Neural cell (in vitro differentiated cells): ENCODE data around the gene PCTP. TPM values are rescaled to one million over a fixed set of nuclear protein-coding genes. Genes with fewer than 3 reads are reported as not detected.

Experiments
- H2AFZ ChIP-seq: fragments of 200-600, 300-800 bp; sonication (generic), shearing (Covaris generic); 2 replicates; pipeline ENCODE4 v1.6.0; 2014; ENCODE audit warnings: low read depth, mild to moderate bottlenecking, antibody characterized with exemption, low read length, moderate library complexity
- H3F3A ChIP-seq: fragments of 200-600 bp; shearing (Covaris generic); 2 replicates; pipeline ENCODE4 v1.6.1; 2016; ENCODE audit warnings: mild to moderate bottlenecking, moderate library complexity, mixed read lengths, antibody characterized with exemption, low read length; ENCODE audit not compliant: insufficient read depth, poor library complexity, severe bottlenecking
- H3K27ac ChIP-seq: fragments of 200-600, 300-800 bp; sonication (generic), shearing (Covaris generic); 2 replicates; pipeline ENCODE4 v1.5.1; 2014; ENCODE audit warnings: mild to moderate bottlenecking, low read length, moderate library complexity
- H3K27me3 ChIP-seq: fragments of 300-800, 200-600 bp; sonication (generic), shearing (Covaris generic); 2 replicates; pipeline ENCODE4 v1.6.0; 2014; ENCODE audit warnings: mild to moderate bottlenecking, low read depth, low read length, moderate library complexity; ENCODE audit not compliant: insufficient read depth
- H3K36me3 ChIP-seq: fragments of 300-800, 200-600 bp; sonication (generic), shearing (Covaris generic); 2 replicates; pipeline ENCODE4 v1.5.1; 2014; ENCODE audit warnings: mild to moderate bottlenecking, antibody characterized with exemption, low read length, moderate library complexity; ENCODE audit not compliant: insufficient read depth
- H3K4me2 ChIP-seq: fragments of 300-800, 200-600 bp; sonication (generic), shearing (Covaris generic); 2 replicates; pipeline ENCODE4 v1.6.0; 2014; ENCODE audit warnings: mild to moderate bottlenecking, low read length
- H3K4me3 ChIP-seq: fragments of 300-800, 200-600 bp; sonication (generic), shearing (Covaris generic); 2 replicates; pipeline ENCODE4 v1.5.1; 2014; ENCODE audit warnings: mild to moderate bottlenecking, low read length, moderate library complexity
- H3K79me2 ChIP-seq: fragments of 200-600 bp; shearing (Covaris generic); replicated peaks from 2 replicates; pipeline ENCODE4 v1.6.0; 2014; ENCODE audit warnings: mild to moderate bottlenecking, low read length, moderate library complexity; ENCODE audit not compliant: insufficient read depth
- H3K9ac ChIP-seq: fragments of 300-800, 200-600 bp; sonication (generic), shearing (Covaris generic); 2 replicates; pipeline ENCODE4 v1.6.1; 2016; ENCODE audit warnings: mild to moderate bottlenecking, low read length, mixed read lengths
- H3K9me2 ChIP-seq: fragments of 200-600 bp; shearing (Covaris generic); 2 replicates; pipeline ENCODE4 v1.6.1; 2016; ENCODE audit warnings: mild to moderate bottlenecking, low read length, mixed read lengths; ENCODE audit not compliant: insufficient read depth
- H3K9me3 ChIP-seq: fragments of 200-600, 300-800 bp; sonication (generic), shearing (Covaris generic); 2 replicates; pipeline ENCODE4 v1.6.1; 2016; ENCODE audit warnings: mild to moderate bottlenecking, mixed run types, low read length, moderate library complexity, mixed read lengths
- H4K20me1 ChIP-seq: fragments of 200-600 bp; shearing (Covaris generic); 2 replicates; pipeline ENCODE4 v1.6.1; 2016; ENCODE audit warnings: mild to moderate bottlenecking, mixed run types; ENCODE audit not compliant: insufficient read depth
- CTCF ChIP-seq: fragments of 450-650 bp; IDR thresholded peaks from 2 replicates; pipeline ENCODE4 v1.5.1; 2014; ENCODE audit warnings: antibody characterized with exemption, mild to moderate bottlenecking, moderate library complexity; ENCODE audit not compliant: poor library complexity, severe bottlenecking
- EP300 ChIP-seq: fragments of 450-650 bp; conservative IDR thresholded peaks from 2 replicates; pipeline ENCODE4 v1.6.1; 2014; ENCODE audit warnings: antibody characterized with exemption, mild to moderate bottlenecking, moderate library complexity; ENCODE audit not compliant: poor library complexity, severe bottlenecking
- EZH2 ChIP-seq: fragments of 200-600, 300-800 bp; shearing (Covaris generic), sonication (generic); IDR thresholded peaks from 2 replicates; pipeline ENCODE4 v1.6.1; 2014; ENCODE audit warnings: antibody characterized with exemption, low read length, borderline replicate concordance, mild to moderate bottlenecking; ENCODE audit not compliant: insufficient read depth, poor library complexity, severe bottlenecking
- MXI1 ChIP-seq: fragments of 450-650 bp; conservative IDR thresholded peaks from 2 replicates; pipeline ENCODE4 v1.6.1; 2014; ENCODE audit warnings: antibody characterized with exemption, mild to moderate bottlenecking; ENCODE audit not compliant: poor library complexity, severe bottlenecking
- POLR2AphosphoS5 ChIP-seq: IDR thresholded peaks from 2 replicates; pipeline ENCODE4 v1.6.1; 2012
- RAD21 ChIP-seq: fragments of 450-650 bp; conservative IDR thresholded peaks from 2 replicates; pipeline ENCODE4 v1.6.1; 2014; ENCODE audit warnings: antibody characterized with exemption, mild to moderate bottlenecking, moderate library complexity
- REST ChIP-seq: IDR thresholded peaks from 2 replicates; pipeline ENCODE4 v1.6.1; 2012; ENCODE audit warnings: borderline replicate concordance
- SMC3 ChIP-seq: fragments of 450-650 bp; conservative IDR thresholded peaks from 2 replicates; pipeline ENCODE4 v1.6.1; 2014; ENCODE audit warnings: antibody characterized with exemption, mild to moderate bottlenecking, moderate library complexity; ENCODE audit not compliant: poor library complexity
- TAF1 ChIP-seq: IDR thresholded peaks from 2 replicates; pipeline ENCODE4 v1.6.1; 2012; ENCODE audit warnings: low read depth
- polyA plus RNA-seq: library from polyadenylated mRNA; depleted of rRNA; stranded (reverse); fragments of >200 nt; gene quantifications from 2 replicates; pipeline ENCODE4 v1.2.3, GENCODE V29; 2014

Gene PCTP
- polyA plus RNA-seq, 1 donor from 2014 or later = 3.9 TPM

DNA sequence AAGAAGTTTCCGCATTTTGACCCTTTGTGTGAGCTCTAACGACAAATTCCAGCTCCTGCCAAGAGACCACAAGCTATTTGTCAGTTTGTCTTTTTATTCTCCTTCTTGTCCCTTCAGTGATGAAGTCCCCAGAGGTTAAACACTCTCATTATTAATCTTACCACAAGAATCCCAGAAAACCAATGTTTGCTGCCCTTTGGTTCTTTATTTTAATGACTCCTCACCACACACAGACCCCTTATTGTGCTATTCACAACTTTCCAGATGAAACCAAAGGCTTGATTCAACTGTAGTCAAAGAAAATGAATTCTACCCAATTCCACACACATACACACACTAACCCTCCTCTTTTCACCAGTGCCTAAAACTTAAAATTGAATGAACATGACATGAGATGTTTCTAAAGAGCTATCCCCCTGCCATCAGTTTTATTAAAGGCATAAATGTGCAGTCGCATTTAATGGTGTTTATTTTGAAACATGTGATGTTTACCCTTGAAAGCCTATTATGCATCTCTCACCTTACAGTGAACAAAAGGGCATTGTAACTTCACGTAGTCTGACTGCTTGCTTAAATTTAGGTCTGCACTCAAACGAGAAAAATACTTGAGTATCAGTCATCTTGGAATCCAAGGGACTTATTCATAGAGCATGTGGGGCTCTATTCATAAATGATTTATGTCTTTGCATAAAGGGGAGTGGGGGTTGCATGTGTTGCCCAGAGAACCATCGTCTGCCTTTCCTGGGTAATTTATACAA lies 44.1 kb downstream of the PCTP start:
- Histone ChIP-seq H3K79me2 (no peaks in the 10 kb centered on the region), H3K4me2 (no peak overlapping the region), H4K20me1 (no peaks in the 10 kb centered on the region), H3K9me3 (no peaks in the 10 kb centered on the region), H2AFZ (no peak overlapping the region), H3K27me3 (peaks cover 5% of the 10 kb centered on the region), H3K4me3 (no peak overlapping the region), H3K27ac (no peak overlapping the region), H3K9ac (no peak overlapping the region), H3K9me2 (no peaks in the 10 kb centered on the region), H3K36me3 (no peaks in the 10 kb centered on the region), H3F3A (no peaks in the 10 kb centered on the region)
- TF ChIP-seq REST = no peak
- no peak for TF ChIP-seq EZH2
- no peak for TF ChIP-seq RAD21
- TF ChIP-seq SMC3 = no peak
- no peak for TF ChIP-seq MXI1

- Histone ChIP-seq H3K4me3 (no peak overlapping the region), H3K9me2 (no peaks in the 10 kb centered on the region), H3K79me2 (no peaks in the 10 kb centered on the region), H3K4me2 (no peak overlapping the region), H4K20me1 (no peaks in the 10 kb centered on the region), H3K27me3 (no peaks in the 10 kb centered on the region), H2AFZ (no peak overlapping the region), H3F3A (no peaks in the 10 kb centered on the region), H3K9me3 (no peaks in the 10 kb centered on the region), H3K9ac (no peak overlapping the region), H3K36me3 (no peaks in the 10 kb centered on the region), H3K27ac (no peak overlapping the region)
- TF ChIP-seq EP300 (no peak), CTCF (no peak), RAD21 (no peak), SMC3 (no peak), POLR2AphosphoS5 (no peak), EZH2 (no peak), TAF1 (no peak), MXI1 (no peak), REST (no peak)
Measured at GRCh38 chr17:55806745-55807495, 56.1 kb downstream of the PCTP start.
